ENCODE data around the gene CYGB.

The CYGB gene

DNA sequence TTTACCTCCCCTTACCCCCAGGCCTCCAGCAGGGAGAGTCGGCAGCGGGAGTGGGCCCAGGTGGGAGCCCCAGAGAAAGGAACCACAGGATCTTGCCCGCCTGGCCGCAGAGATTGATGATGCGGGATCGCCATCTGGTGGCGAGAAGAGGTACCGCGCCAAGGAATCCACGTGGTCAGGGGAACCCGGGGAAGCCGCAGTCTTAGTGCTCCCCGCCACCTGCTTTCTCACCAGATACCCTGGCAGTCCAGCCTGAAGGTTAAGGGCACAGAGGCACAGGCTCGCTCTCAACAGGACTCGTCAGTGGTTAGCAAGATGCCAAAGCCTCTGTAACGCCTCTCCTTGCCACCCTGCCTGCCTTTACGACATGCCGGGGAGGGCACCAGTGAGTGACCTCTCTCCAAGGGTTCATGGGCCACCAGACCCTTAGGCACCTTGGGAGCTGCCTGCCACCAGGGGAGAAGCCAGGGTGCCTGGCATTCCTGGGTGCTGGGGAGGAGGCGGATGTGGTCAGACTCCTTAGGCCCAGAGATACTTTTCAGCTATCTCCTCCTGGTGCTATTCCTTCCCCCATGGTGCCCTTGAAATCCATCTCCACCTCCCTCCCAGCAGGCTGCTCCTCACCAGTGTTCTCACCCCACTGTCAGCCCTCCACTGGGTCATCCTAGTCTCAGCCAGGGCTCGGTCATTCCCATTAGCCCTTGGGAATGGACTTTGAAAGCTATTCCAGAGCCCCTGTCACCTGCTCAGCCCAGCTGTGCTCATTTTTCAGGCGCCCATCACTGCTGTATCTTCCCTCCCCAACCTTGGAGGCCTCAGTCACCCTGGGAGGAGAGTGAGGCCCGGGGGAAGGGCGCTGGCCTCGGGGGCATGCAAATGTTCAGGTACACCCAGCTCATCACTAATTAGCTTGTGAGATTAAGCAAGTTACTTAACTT lies 30.8 kb downstream of the CYGB start:
- no peaks in the 10 kb centered on the region for H3K9me3 ChIP-seq (ENCODE audit: control insufficient read depth in 2 of 2, low read length in 2 of 2)
- peaks cover 6 to 12% of the 10 kb centered on the region in 2 donors for H3K27me3 ChIP-seq (ENCODE audit: control insufficient read depth in 1 of 2, insufficient read depth in 2 of 2, low read length in 2 of 2)
- no peaks in the 10 kb centered on the region for H3K36me3 ChIP-seq (ENCODE audit: control insufficient read depth in 2 of 2, insufficient read depth in 2 of 2, low read length in 2 of 2)
- H3K27ac ChIP-seq (ENCODE audit: low read length) = no peak overlapping the region
- H3K9ac ChIP-seq (ENCODE audit: low read length in 2 of 2) = no peak overlapping the region
- H3K4me3 ChIP-seq (ENCODE audit: low read length in 2 of 2) = no peak overlapping the region
- peaks cover 13% of the 10 kb centered on the region for H3K4me1 ChIP-seq (ENCODE audit: control insufficient read depth, insufficient read depth, low read length)

DNA sequence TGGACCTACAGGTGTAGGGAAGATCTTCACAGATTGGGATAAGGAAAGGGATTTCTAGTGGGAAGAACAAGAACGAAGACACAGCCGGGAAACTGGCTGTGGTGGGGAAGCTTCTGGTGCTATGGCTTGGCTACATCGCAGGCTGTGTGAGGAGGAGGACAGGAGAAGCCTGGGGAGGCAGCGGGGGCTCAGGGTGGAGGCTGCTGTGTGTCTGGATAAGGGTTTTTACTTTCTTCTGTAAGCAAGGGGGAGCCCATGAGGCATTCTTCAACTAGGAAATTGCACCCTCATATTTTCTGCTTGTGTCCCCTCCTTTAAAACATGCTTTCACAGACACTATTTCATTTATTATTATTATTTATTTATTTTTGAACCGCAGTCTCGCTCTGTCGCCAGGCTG lies 33.4 kb downstream of the CYGB start:
- Histone ChIP-seq H3K9ac (ENCODE audit: low read length in 2 of 2) (no peak overlapping the region), H3K9me3 (ENCODE audit: control insufficient read depth in 2 of 2, low read length in 2 of 2) (no peaks in the 10 kb centered on the region), H3K27me3 (ENCODE audit: control insufficient read depth in 1 of 2, insufficient read depth in 2 of 2, low read length in 2 of 2) (peaks cover 6 to 10% of the 10 kb centered on the region in 2 donors), H3K27ac (ENCODE audit: low read length) (no peak overlapping the region), H3K4me1 (ENCODE audit: control insufficient read depth, insufficient read depth, low read length) (peaks cover 37% of the 10 kb centered on the region), H3K4me3 (ENCODE audit: low read length in 2 of 2) (no peak overlapping the region), H3K36me3 (ENCODE audit: control insufficient read depth in 2 of 2, insufficient read depth in 2 of 2, low read length in 2 of 2) (no peaks in the 10 kb centered on the region)

DNA sequence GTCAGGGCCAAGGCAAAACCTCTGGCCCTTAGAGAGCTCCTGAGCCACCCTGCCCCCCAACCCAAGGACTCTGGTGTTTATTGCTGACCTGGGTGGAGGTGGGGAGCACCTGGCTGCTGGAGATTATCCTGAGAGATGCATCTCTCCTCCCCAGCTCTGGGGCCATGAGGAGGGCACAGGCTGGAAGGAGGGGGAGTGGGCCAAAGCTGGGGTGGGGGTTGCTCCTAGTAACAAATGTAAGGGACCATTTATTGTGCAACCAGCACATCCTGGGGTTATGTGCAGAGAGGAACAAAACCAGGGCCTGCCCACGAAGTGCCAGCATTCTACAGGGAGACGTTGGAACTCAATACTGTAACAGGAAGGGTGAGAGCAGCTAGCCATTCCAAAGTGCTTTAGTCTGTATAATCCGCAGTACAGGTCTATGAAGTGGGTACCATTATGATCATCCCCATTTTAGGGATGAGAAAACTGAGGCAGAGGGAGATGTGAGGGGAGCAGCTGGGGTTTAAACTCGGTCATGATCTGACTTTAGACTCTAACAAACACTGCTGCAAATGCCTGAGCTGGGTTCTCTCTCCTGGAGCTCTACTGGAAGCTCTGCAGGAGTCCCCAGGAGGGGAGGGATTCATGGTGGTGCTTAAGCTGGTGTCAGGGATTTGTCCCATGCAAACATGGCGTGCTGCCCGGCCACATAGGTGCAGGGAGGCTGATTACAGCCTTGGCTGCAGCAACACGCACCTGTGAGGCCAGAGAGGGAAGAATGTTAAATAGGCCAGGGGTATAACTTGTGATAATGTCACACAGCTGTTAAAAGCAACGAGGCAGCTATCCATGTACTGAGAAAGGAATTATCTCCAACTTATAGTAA lies 34.9 kb downstream of the CYGB start:
- H3K9ac ChIP-seq (ENCODE audit: low read length in 2 of 2) = no peak overlapping the region
- no peaks in the 10 kb centered on the region for H3K36me3 ChIP-seq (ENCODE audit: control insufficient read depth in 2 of 2, insufficient read depth in 2 of 2, low read length in 2 of 2)
- H3K27me3 ChIP-seq (ENCODE audit: control insufficient read depth in 1 of 2, insufficient read depth in 2 of 2, low read length in 2 of 2) = peaks cover 6 to 7% of the 10 kb centered on the region in 2 donors
- no peak overlapping the region for H3K27ac ChIP-seq (ENCODE audit: low read length)
- H3K4me1 ChIP-seq (ENCODE audit: control insufficient read depth, insufficient read depth, low read length) = peaks cover 50% of the 10 kb centered on the region
- no peak overlapping the region for H3K4me3 ChIP-seq (ENCODE audit: low read length in 2 of 2)
- no peaks in the 10 kb centered on the region for H3K9me3 ChIP-seq (ENCODE audit: control insufficient read depth in 2 of 2, low read length in 2 of 2)

GRCh38 chr17:76501827-76502307 lies 35.6 kb downstream of the CYGB start:
- Histone ChIP-seq H3K9me3 (ENCODE audit: control insufficient read depth in 2 of 2, low read length in 2 of 2) (no peaks in the 10 kb centered on the region), H3K4me1 (ENCODE audit: control insufficient read depth, insufficient read depth, low read length) (peaks cover 56% of the 10 kb centered on the region), H3K27ac (ENCODE audit: low read length) (peak overlapping the region; percentile 60), H3K9ac (ENCODE audit: low read length in 2 of 2) (peak overlapping the region; percentile 60 to 71), H3K36me3 (ENCODE audit: control insufficient read depth in 2 of 2, insufficient read depth in 2 of 2, low read length in 2 of 2) (no peaks in the 10 kb centered on the region), H3K27me3 (ENCODE audit: control insufficient read depth in 1 of 2, insufficient read depth in 2 of 2, low read length in 2 of 2) (peaks cover 2 to 4% of the 10 kb centered on the region in 2 donors), H3K4me3 (ENCODE audit: low read length in 2 of 2) (peak overlapping the region; percentile 59 to 74)

DNA sequence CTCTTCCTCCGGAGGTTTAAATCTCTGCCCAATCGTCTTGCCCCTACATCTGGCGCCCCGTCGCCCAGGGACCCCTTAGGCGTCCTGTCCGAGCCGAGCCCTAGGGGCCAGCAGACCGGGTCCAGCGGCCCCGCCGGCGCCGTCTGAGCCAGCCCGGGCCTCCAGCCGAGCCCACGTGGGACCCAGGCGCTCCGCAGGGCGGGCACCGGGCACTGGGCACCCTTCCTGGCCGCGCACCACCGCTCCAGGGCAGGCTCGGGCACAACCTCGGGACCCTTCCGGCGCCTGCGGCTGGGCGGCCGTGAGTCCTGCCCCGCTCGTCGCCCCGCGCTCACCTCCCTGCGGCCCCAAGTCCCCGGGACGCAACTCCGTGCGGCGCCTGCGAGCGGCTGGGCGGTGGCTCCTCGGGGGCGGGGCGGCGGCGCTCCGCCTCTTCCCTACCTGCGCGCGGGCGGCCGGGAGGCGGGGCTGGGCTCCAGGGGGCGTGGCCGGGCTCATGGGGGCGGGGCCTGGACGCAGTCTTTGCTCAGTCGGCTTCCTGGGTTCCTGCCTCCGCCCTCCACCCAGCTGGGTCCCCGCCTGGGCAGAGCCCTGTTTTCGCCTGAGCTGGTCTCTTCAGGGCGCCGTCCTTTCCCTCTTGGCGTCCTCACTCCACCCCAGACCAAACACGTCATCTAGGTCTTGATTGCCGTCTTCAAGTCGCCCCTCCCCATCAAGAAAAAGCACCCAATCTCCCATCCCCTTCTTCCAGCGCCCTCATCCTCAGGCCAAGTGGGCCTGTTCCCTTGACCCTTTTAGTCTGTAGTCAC lies 36.3 kb downstream of the CYGB start, which contains the start of gene RHBDF2:
TSS of gene RHBDF2 (minus strand) at position 406 of the 809 bp plus-strand sequence. CDS start 19,899 bp downstream, outside the sequence.
- Histone ChIP-seq H3K36me3 (ENCODE audit: control insufficient read depth in 2 of 2, insufficient read depth in 2 of 2, low read length in 2 of 2) (no peaks in the 10 kb centered on the region), H3K4me3 (ENCODE audit: low read length in 2 of 2) (peak within 1 kb of the TSS; percentile 59 to 74), H3K27me3 (ENCODE audit: control insufficient read depth in 1 of 2, insufficient read depth in 2 of 2, low read length in 2 of 2) (no peaks in the 10 kb centered on the region), H3K27ac (ENCODE audit: low read length) (peak within 1 kb of the TSS; percentile 60), H3K9ac (ENCODE audit: low read length in 2 of 2) (peak within 1 kb of the TSS; percentile 60 to 71), H3K4me1 (ENCODE audit: control insufficient read depth, insufficient read depth, low read length) (peaks cover 53% of the 10 kb centered on the region), H3K9me3 (ENCODE audit: control insufficient read depth in 2 of 2, low read length in 2 of 2) (no peaks in the 10 kb centered on the region)

GRCh38 chr17:76500747-76501017 lies 36.8 kb downstream of the CYGB start:
- peaks cover 53% of the 10 kb centered on the region for H3K4me1 ChIP-seq (ENCODE audit: control insufficient read depth, insufficient read depth, low read length)
- no peaks in the 10 kb centered on the region for H3K27me3 ChIP-seq (ENCODE audit: control insufficient read depth in 1 of 2, insufficient read depth in 2 of 2, low read length in 2 of 2)
- H3K9me3 ChIP-seq (ENCODE audit: control insufficient read depth in 2 of 2, low read length in 2 of 2) = no peaks in the 10 kb centered on the region
- peak overlapping the region; percentile 37 for H3K27ac ChIP-seq (ENCODE audit: low read length)
- peak overlapping the region; percentile 42 to 54 for H3K9ac ChIP-seq (ENCODE audit: low read length in 2 of 2)
- peak overlapping the region; percentile 39 to 74 for H3K4me3 ChIP-seq (ENCODE audit: low read length in 2 of 2)
- H3K36me3 ChIP-seq (ENCODE audit: control insufficient read depth in 2 of 2, insufficient read depth in 2 of 2, low read length in 2 of 2) = no peaks in the 10 kb centered on the region

DNA sequence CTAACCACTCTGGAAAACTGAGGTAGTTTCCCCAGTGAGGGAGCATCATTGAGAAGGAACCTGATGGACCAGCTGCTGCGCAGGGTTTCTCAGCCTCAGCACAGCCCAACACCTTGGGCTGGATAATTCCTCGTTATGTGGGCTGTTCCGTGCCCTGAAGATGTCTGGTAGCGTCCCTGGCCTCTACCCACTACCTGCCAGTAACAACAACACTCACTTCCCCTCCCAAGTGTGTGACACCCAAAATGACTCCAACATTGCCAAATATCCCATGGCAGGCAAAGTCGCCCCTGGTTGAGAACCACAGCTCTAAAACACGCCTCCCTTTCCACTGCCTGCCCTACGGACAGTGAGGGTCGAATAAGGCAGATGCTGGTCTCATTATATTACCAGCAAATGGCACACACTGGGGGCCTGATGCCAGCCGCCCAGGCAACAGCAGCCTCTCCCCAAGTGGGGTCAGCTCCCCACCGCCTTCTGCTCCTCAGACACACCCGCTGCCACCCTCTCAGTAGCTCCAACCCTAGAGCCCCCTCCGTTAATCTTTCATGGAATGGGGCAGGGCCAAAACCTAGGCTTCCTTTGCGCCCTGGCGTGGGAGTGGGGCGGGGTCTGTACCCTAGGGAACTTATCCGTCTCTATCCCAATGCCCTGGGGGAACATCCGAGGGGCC lies 37.3 kb downstream of the CYGB start:
- H3K9ac ChIP-seq (ENCODE audit: low read length in 2 of 2) = peak overlapping the region in 1 of 2 donors; percentile 54
- peaks cover 53% of the 10 kb centered on the region for H3K4me1 ChIP-seq (ENCODE audit: control insufficient read depth, insufficient read depth, low read length)
- no peak overlapping the region for H3K27ac ChIP-seq (ENCODE audit: low read length)
- peak overlapping the region; percentile 39 to 74 for H3K4me3 ChIP-seq (ENCODE audit: low read length in 2 of 2)
- H3K9me3 ChIP-seq (ENCODE audit: control insufficient read depth in 2 of 2, low read length in 2 of 2) = no peaks in the 10 kb centered on the region
- H3K27me3 ChIP-seq (ENCODE audit: control insufficient read depth in 1 of 2, insufficient read depth in 2 of 2, low read length in 2 of 2) = no peaks in the 10 kb centered on the region
- H3K36me3 ChIP-seq (ENCODE audit: control insufficient read depth in 2 of 2, insufficient read depth in 2 of 2, low read length in 2 of 2) = no peaks in the 10 kb centered on the region

DNA sequence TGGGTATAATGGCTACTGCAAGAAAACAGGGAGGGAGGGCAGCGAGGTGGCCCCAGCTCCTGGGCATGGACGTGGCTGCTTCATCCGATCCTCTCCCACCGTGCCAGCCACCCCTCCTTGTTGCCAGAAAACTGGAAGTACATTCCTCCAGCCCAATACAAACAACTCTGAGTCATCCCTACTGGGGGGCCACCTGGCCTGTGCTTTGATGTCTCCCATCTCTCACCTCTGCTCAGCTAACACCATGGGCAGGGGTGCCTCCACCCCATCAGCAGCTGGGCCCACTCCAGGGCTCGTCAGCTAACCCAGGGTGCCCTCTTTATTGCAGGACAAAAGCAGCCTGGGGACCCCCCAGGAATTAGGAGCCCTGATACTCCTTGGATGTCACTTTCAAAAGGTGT lies 38.2 kb downstream of the CYGB start:
- H3K27me3 ChIP-seq (ENCODE audit: control insufficient read depth in 1 of 2, insufficient read depth in 2 of 2, low read length in 2 of 2) = no peaks in the 10 kb centered on the region
- H3K9ac ChIP-seq (ENCODE audit: low read length in 2 of 2) = no peak overlapping the region
- peak overlapping the region; percentile 75 for H3K27ac ChIP-seq (ENCODE audit: low read length)
- H3K36me3 ChIP-seq (ENCODE audit: control insufficient read depth in 2 of 2, insufficient read depth in 2 of 2, low read length in 2 of 2) = no peaks in the 10 kb centered on the region
- no peak overlapping the region for H3K4me3 ChIP-seq (ENCODE audit: low read length in 2 of 2)
- no peaks in the 10 kb centered on the region for H3K9me3 ChIP-seq (ENCODE audit: control insufficient read depth in 2 of 2, low read length in 2 of 2)
- peaks cover 53% of the 10 kb centered on the region for H3K4me1 ChIP-seq (ENCODE audit: control insufficient read depth, insufficient read depth, low read length)

DNA sequence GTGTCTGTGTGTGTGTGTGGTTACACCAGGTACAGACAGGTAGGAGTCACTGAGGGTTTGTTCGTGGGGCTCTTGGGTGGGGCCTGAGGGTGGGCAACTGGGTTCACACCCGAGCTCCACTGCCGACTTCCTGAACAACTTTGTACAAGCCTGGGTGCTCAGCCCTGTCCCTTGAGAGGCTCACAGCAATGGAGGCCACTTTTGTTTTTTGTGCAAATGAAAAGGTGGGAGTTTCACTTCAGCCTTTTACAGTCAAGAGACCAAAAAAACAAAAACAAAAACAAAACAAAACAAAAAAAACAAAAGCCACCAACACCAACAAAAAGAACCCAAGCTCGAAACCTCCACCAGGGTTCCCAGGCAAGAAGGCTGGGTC lies 38.6 kb downstream of the CYGB start:
- H3K36me3 ChIP-seq (ENCODE audit: control insufficient read depth in 2 of 2, insufficient read depth in 2 of 2, low read length in 2 of 2) = no peaks in the 10 kb centered on the region
- no peaks in the 10 kb centered on the region for H3K27me3 ChIP-seq (ENCODE audit: control insufficient read depth in 1 of 2, insufficient read depth in 2 of 2, low read length in 2 of 2)
- H3K9ac ChIP-seq (ENCODE audit: low read length in 2 of 2) = peak overlapping the region; percentile 2 to 62
- no peaks in the 10 kb centered on the region for H3K9me3 ChIP-seq (ENCODE audit: control insufficient read depth in 2 of 2, low read length in 2 of 2)
- H3K4me3 ChIP-seq (ENCODE audit: low read length in 2 of 2) = no peak overlapping the region
- peak overlapping the region; percentile 75 for H3K27ac ChIP-seq (ENCODE audit: low read length)
- peaks cover 53% of the 10 kb centered on the region for H3K4me1 ChIP-seq (ENCODE audit: control insufficient read depth, insufficient read depth, low read length)
